LNCaP clone FGC (cell line): Measurements from ENCODE around the gene FGFBP2.

Experiments
- DNase-seq: peaks from one replicate; pipeline ENCODE4 v3.0.0-alpha.2; 2011; ENCODE audit warnings: low read depth
- H3K4me3 ChIP-seq: 2 replicates; pipeline ENCODE4 v1.5.1; 2011; ENCODE audit warnings: mild to moderate bottlenecking, low read depth, low read length, control low read depth
- CTCF ChIP-seq: IDR thresholded peaks from 2 replicates; pipeline ENCODE4 v1.5.1; 2012; ENCODE audit warnings: mild to moderate bottlenecking; ENCODE audit not compliant: control insufficient read depth, insufficient read depth; ENCODE audit errors: extremely low read depth

The FGFBP2 gene

GRCh38 chr4:15935504-15936402 lies 27.2 kb downstream of the FGFBP2 start:
- H3K4me3 ChIP-seq: no peak overlapping the region
- no peak for TF ChIP-seq CTCF
- no peak for DNase-seq

GRCh38 chr4:15934259-15934658 lies 28.7 kb downstream of the FGFBP2 start:
- H3K4me3 ChIP-seq: no peak overlapping the region
- DNase-seq: no peak
- no peak for TF ChIP-seq CTCF

- no peak overlapping the region for H3K4me3 ChIP-seq
- no peak for DNase-seq
- TF ChIP-seq CTCF: no peak
Measured at GRCh38 chr4:15931451-15932210, 31.3 kb downstream of the FGFBP2 start.

- no peak overlapping the region for H3K4me3 ChIP-seq
- DNase-seq: no peak
- TF ChIP-seq CTCF: no peak
Measured at GRCh38 chr4:15930314-15930713, 32.7 kb downstream of the FGFBP2 start.

GRCh38 chr4:15929540-15929939 lies 33.4 kb downstream of the FGFBP2 start:
- no peak for TF ChIP-seq CTCF
- H3K4me3 ChIP-seq: no peak overlapping the region
- no peak for DNase-seq

- no peak for DNase-seq
- no peak overlapping the region for H3K4me3 ChIP-seq
- no peak for TF ChIP-seq CTCF
Measured at GRCh38 chr4:15928883-15929282, 34.1 kb downstream of the FGFBP2 start.
